NB4 (cell line): Measurements from ENCODE around the gene GIN1.

Experiments used
- DNase-seq: peaks from one replicate; pipeline ENCODE4 v3.0.0; 2010; ENCODE audit warnings: low read depth
- H3K4me3 ChIP-seq: one replicate; pipeline ENCODE4 v1.5.1; 2011; ENCODE audit warnings: mild to moderate bottlenecking, low read depth, low read length, moderate library complexity
- MYC ChIP-seq: IDR thresholded peaks from 2 replicates; pipeline ENCODE4 v1.6.1; 2011; ENCODE audit warnings: low read depth, low read length
- POLR2A ChIP-seq: IDR thresholded peaks from 2 replicates; pipeline ENCODE4 v1.6.1; 2011; ENCODE audit warnings: mild to moderate bottlenecking; ENCODE audit not compliant: insufficient read length; ENCODE audit errors: extremely low read depth
- TF ChIP-seq, protein P1 (sequence below): IDR thresholded peaks from one replicate; pipeline ENCODE4 v1.5.1; 2012; ENCODE audit warnings: low read depth, low read length
- TF ChIP-seq, protein P2 (sequence below): IDR thresholded peaks from 2 replicates; pipeline ENCODE4 v1.6.1; 2011; ENCODE audit warnings: low read depth, low read length

Gene GIN1

DNA sequence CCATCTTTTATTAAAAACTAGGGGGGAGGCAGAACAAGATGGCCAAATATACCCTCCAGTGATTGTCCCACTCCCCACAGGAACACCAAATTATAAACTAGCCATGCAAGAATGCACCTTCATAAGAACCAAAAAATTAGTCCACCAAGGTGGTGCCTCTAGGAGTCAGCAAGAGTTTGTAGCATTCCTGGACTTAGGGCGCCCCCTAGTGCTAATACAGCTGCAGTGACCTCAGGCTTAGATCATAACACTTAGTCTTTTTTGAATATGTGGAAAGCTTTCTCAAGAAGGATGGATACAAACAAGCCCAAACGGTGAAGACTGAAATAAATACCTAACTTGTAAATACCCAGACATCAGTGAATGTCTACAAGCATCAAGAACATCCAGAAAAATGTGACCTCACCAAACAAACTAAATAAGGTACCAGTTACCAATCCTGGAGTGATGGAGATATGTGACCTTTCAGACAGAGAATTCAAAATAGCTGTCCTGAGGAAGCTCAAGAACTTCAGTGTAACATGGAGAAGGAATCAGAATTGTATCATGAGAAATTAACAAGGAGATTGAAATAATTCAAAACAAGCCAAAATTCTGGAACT is 19.4 kb upstream of the GIN1 start:
- H3K4me3 ChIP-seq: no peak overlapping the region
- TF ChIP-seq MYC (peak; percentile 24; the same call in 1 of the 2 replicates), POLR2A (no peak)
- TF ChIP-seq, protein P1, sequence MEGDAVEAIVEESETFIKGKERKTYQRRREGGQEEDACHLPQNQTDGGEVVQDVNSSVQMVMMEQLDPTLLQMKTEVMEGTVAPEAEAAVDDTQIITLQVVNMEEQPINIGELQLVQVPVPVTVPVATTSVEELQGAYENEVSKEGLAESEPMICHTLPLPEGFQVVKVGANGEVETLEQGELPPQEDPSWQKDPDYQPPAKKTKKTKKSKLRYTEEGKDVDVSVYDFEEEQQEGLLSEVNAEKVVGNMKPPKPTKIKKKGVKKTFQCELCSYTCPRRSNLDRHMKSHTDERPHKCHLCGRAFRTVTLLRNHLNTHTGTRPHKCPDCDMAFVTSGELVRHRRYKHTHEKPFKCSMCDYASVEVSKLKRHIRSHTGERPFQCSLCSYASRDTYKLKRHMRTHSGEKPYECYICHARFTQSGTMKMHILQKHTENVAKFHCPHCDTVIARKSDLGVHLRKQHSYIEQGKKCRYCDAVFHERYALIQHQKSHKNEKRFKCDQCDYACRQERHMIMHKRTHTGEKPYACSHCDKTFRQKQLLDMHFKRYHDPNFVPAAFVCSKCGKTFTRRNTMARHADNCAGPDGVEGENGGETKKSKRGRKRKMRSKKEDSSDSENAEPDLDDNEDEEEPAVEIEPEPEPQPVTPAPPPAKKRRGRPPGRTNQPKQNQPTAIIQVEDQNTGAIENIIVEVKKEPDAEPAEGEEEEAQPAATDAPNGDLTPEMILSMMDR: peak; percentile 79
- TF ChIP-seq, protein P2, sequence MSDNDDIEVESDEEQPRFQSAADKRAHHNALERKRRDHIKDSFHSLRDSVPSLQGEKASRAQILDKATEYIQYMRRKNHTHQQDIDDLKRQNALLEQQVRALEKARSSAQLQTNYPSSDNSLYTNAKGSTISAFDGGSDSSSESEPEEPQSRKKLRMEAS: 0 out of 2 replicates have a peak, but pooled peaks have one; percentile 6
- peak; percentile 78 for DNase-seq

DNA sequence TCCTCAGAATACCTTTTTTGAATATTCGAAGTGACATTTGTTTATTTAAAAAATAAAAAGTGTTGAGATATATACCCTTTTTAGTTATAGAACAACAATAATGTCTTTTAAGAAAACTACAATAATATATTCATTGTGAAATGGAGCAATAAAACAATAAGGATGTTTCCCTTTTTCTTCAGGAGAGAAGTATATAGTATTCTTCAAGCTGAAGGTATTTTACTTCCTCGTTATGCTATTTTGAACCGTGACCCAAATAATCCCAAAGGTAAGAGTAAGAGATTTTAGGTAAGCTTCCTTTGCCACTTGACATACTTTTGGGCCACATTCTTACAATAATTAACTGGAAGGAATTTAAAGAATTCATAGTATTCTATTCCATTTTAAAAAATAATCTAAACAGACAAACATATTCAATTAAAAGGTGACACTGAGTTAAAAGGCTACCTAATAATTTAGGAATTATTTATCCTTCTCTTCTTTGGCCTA is 18.3 kb upstream of the GIN1 start:
- no peak for DNase-seq
- TF ChIP-seq, protein P1: no peak
- TF ChIP-seq, protein P2: no peak
- no peak overlapping the region for H3K4me3 ChIP-seq

DNA sequence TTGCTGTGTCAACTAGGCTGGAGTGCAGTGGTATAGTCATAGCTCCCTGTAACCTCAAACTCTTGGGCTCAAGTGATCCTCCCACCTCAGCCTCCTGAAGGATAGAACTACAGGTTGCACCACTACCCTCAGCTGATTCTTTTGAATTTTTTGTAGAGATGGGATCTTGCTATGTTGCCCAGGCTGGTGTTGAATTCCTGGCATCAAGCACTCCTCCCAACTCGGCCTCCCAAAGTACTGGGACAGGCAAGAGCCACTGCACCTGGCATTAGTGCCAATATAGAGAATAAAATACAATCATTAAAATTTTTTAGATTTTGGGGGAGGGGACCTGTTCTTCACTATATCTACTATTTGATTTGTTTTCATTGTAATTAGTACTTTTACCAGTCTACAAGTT is 15.5 kb upstream of the GIN1 start:
- TF ChIP-seq MYC (no peak), POLR2A (no peak)
- TF ChIP-seq, protein P2: no peak
- TF ChIP-seq, protein P1: no peak
- no peak for DNase-seq
- H3K4me3 ChIP-seq: no peak overlapping the region

DNA sequence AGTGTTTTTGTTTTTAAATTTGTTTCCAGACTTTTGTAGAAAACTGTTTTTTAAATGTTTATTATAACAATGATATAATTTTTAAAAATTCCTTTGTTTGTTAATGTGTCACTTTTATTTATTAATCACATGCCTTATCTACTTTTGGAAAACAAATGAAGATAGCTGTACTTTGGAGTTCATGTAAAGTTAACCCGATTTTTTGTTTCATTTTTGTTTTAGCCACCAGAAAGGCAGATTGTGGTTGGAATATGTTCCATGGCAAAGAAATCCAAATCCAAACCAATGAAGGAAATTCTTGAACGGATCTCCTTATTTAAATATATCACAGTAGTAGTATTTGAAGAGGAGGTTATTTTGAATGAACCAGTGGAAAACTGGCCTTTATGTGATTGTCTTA is 13.3 kb upstream of the GIN1 start:
- H3K4me3 ChIP-seq: no peak overlapping the region
- TF ChIP-seq MYC (no peak), POLR2A (no peak)
- TF ChIP-seq, protein P2: no peak
- TF ChIP-seq, protein P1: no peak
- DNase-seq: no peak

DNA sequence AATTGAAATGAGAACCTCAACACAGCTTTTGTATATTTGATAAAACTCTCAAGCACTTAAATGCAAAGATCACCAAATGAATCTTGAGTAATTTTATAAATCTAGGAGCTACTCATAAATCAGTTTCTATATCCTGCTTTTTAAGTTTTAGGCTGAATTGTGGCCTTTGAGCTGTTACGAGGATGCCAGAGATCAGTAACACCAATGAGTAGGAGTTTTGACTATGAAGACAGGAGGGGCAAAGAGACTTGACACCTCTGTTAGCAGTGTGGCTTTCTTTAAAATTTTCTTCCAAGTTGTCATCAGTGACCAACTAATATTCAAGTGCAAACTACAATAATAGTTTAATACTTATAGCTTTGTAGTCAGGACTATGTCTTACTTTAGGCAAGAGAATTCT is 12.7 kb upstream of the GIN1 start:
- DNase-seq: no peak
- no peak for TF ChIP-seq POLR2A
- TF ChIP-seq, protein P1: no peak
- no peak for TF ChIP-seq MYC
- TF ChIP-seq, protein P2: no peak
- H3K4me3 ChIP-seq: no peak overlapping the region

DNA sequence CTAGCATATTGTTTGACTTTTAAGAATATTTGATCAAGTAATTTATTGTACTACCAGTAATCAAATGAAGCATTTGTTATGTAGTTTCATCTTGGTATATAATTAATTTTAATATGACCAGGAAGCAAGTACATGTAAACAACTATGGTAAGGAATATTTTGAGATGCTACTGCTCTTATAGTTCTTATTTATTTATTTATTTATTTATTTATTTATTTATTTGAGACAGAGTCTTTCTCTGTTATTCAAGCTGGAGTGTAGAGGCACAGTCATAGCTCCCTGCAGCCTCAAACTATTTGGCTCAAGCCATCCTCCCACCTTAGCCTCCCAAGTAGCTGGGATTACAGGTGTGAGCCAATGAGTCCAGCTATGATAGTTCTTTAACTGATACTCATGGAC is 8.3 kb upstream of the GIN1 start:
- no peak for DNase-seq
- TF ChIP-seq, protein P1: no peak
- TF ChIP-seq POLR2A: no peak
- no peak for TF ChIP-seq MYC
- TF ChIP-seq, protein P2: no peak

More for the DNA sequence above, 8.3 kb upstream of the GIN1 start:
- H3K4me3 ChIP-seq: no peak overlapping the region
